Brain microvascular endothelial cell (primary cell): ENCODE results near the gene HNRNPLL.
"Not testable (repeated sequence)": the region's sequence is repeated elsewhere in the genome, so short reads cannot be mapped to it uniquely, and the experiment has no call there.

ENCODE experiments used
- DNase-seq: peaks from one replicate; pipeline ENCODE4 v3.0.0-alpha.2; 2020
- H3K27ac ChIP-seq: fragments of 250-450 bp; sonication (Bioruptor Pico); 2 replicates; pipeline ENCODE4 v1.5.1; 2020; ENCODE audit warnings: mild to moderate bottlenecking, moderate library complexity
- H3K27me3 ChIP-seq: fragments of 250-450 bp; sonication (Bioruptor Pico); replicated peaks from 2 replicates; pipeline ENCODE4 v1.5.1; 2020; ENCODE audit warnings: mild to moderate bottlenecking
- H3K36me3 ChIP-seq: fragments of 250-450 bp; sonication (Bioruptor Pico); replicated peaks from 2 replicates; pipeline ENCODE4 v1.5.1; 2020; ENCODE audit warnings: mild to moderate bottlenecking
- H3K4me3 ChIP-seq: 2 replicates; pipeline ENCODE4 v1.5.1; 2011; ENCODE audit warnings: low read depth, mild to moderate bottlenecking, control low read depth, low read length, moderate library complexity
- CTCF ChIP-seq: IDR thresholded peaks from 2 replicates; pipeline ENCODE4 v1.5.1; 2011; ENCODE audit warnings: low read depth, mild to moderate bottlenecking, moderate library complexity, low read length, control low read depth, inconsistent platforms; ENCODE audit errors: missing control alignments
- in situ Hi-C: cut with HindIII; loops from 2 replicates; pipeline ENCODE4 v1.10.0; 2017; ENCODE audit warnings: low sequenced_read_pairs, low pct_ligation_motif_present

HNRNPLL gene

GRCh38 chr2:38613849-38614213, 11.1 kb upstream of the HNRNPLL start:
- Histone ChIP-seq H3K27me3 (no peaks in the 10 kb centered on the region), H3K4me3 (no peak overlapping the region), H3K36me3 (no peaks in the 10 kb centered on the region), H3K27ac (no peak overlapping the region)
- in situ Hi-C loops, result no loop called here
- TF ChIP-seq CTCF, result no peak
- DNase-seq, result no peak

GRCh38 chr2:38613126-38613848, 10.6 kb upstream of the HNRNPLL start:
- no peaks in the 10 kb centered on the region for H3K36me3 ChIP-seq
- H3K27ac ChIP-seq, result no peak overlapping the region
- H3K4me3 ChIP-seq, result no peak overlapping the region
- in situ Hi-C loops, result no loop called here
- no peak for TF ChIP-seq CTCF
- DNase-seq, result no peak
- H3K27me3 ChIP-seq, result no peaks in the 10 kb centered on the region

GRCh38 chr2:38610851-38611801, 8.4 kb upstream of the HNRNPLL start:
- no peak for TF ChIP-seq CTCF
- DNase-seq, result no peak

GRCh38 chr2:38609246-38609645, 6.5 kb upstream of the HNRNPLL start:
- in situ Hi-C loops, H3K27ac ChIP-seq, H3K27me3 ChIP-seq, DNase-seq, H3K36me3 ChIP-seq, H3K4me3 ChIP-seq: not testable (repeated sequence)

More at GRCh38 chr2:38610851-38611801, 8.4 kb upstream of the HNRNPLL start:
- in situ Hi-C loops, result no loop called here
- Histone ChIP-seq H3K36me3 (no peaks in the 10 kb centered on the region), H3K27ac (no peak overlapping the region), H3K27me3 (no peaks in the 10 kb centered on the region), H3K4me3 (no peak overlapping the region)

GRCh38 chr2:38608755-38609154, 6.0 kb upstream of the HNRNPLL start:
- in situ Hi-C loops, result no loop called here
- no peak for TF ChIP-seq CTCF
- no peak for DNase-seq
- H3K4me3 ChIP-seq, result no peak overlapping the region
- no peaks in the 10 kb centered on the region for H3K27me3 ChIP-seq
- H3K36me3 ChIP-seq, result no peaks in the 10 kb centered on the region
- no peak overlapping the region for H3K27ac ChIP-seq

- in situ Hi-C loops, result no loop called here
- H3K4me3 ChIP-seq, result no peak overlapping the region
- DNase-seq, result no peak
- H3K27ac ChIP-seq, result no peak overlapping the region
- H3K27me3 ChIP-seq, result no peaks in the 10 kb centered on the region
- no peak for TF ChIP-seq CTCF
- no peaks in the 10 kb centered on the region for H3K36me3 ChIP-seq
Measured at GRCh38 chr2:38605298-38605830, 2.6 kb upstream of the HNRNPLL start.
